ENCODE measurements around the gene RHBDL2. TPM values are rescaled to one million over a fixed set of nuclear protein-coding genes. Genes with fewer than 3 reads are reported as not detected.
"Not testable (repeated sequence)": the region's sequence is repeated elsewhere in the genome, so short reads cannot be mapped to it uniquely, and the experiment has no call there.

The RHBDL2 gene
- total RNA-seq, 1 donor from 2014 or later, result 0.32 TPM

DNA sequence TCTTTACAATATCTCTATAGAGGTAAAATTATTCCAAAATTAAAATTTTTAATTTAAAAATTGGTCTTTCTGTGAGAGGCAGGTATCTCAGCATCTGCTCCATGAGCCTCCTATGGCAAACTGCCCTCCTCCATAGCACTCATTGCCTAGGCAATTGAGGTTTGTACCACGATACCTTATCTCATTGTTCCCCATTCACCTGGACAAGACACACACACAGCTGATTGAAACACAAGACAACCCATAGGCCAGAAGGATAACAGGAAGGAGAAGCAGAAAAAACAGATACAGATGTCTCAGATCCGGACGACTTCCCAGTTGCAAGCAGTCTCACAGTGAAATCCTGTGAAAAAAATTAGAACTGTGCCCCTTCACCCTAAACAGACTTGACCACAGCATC, 24.3 kb downstream of the RHBDL2 start:
- Histone ChIP-seq H3K27ac (no peak overlapping the region), H3K36me3 (no peaks in the 10 kb centered on the region), H3K27me3 (ENCODE audit: low read depth) (no peaks in the 10 kb centered on the region), H3K4me3 (no peak overlapping the region), H3K9me3 (no peaks in the 10 kb centered on the region), H3K4me1 (no peaks in the 10 kb centered on the region)
- intact Hi-C loops (cut with DNase I), result no loop called here
- no peak for DNase-seq
- TF ChIP-seq, protein P1, sequence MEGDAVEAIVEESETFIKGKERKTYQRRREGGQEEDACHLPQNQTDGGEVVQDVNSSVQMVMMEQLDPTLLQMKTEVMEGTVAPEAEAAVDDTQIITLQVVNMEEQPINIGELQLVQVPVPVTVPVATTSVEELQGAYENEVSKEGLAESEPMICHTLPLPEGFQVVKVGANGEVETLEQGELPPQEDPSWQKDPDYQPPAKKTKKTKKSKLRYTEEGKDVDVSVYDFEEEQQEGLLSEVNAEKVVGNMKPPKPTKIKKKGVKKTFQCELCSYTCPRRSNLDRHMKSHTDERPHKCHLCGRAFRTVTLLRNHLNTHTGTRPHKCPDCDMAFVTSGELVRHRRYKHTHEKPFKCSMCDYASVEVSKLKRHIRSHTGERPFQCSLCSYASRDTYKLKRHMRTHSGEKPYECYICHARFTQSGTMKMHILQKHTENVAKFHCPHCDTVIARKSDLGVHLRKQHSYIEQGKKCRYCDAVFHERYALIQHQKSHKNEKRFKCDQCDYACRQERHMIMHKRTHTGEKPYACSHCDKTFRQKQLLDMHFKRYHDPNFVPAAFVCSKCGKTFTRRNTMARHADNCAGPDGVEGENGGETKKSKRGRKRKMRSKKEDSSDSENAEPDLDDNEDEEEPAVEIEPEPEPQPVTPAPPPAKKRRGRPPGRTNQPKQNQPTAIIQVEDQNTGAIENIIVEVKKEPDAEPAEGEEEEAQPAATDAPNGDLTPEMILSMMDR (IDR thresholded peaks at IDR 0.05), result no peak
- no peak for ATAC-seq

DNA sequence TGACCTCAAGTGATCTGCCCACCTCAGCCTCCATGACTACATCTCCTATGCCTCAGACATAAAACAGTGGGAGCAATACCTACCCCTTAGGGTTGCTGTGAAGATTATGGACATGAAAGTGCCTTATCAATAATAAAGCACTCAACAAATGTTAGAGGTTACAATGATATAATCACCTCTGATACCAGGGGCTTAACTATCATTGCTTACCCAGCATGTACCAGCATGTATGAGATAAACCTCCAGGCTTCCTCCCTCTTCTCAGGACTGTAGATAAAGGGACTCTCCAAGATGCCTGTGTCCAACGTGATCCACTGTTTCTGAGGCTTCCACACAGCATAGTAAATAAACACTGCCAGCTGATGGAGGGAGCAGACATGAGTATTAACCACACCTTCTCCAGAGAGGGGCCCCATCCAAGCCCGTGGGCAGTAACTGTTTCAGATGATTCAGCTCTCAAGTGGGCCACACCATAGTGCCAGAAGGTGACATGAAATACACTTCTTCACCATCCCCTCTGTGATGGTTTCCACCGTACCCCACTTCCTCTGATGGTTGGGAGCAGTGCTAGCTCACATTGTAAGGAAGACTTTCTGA, 26.2 kb downstream of the RHBDL2 start:
- no peaks in the 10 kb centered on the region for H3K27me3 ChIP-seq (ENCODE audit: low read depth)
- DNase-seq, result no peak
- H3K9me3 ChIP-seq, result no peaks in the 10 kb centered on the region
- intact Hi-C loops (cut with DNase I), result no loop called here
- no peaks in the 10 kb centered on the region for H3K36me3 ChIP-seq
- H3K4me3 ChIP-seq, result no peak overlapping the region
- H3K4me1 ChIP-seq, result no peaks in the 10 kb centered on the region
- no peak for ATAC-seq
- H3K27ac ChIP-seq, result no peak overlapping the region
- TF ChIP-seq, protein P1 (IDR thresholded peaks at IDR 0.05), result no peak

DNA sequence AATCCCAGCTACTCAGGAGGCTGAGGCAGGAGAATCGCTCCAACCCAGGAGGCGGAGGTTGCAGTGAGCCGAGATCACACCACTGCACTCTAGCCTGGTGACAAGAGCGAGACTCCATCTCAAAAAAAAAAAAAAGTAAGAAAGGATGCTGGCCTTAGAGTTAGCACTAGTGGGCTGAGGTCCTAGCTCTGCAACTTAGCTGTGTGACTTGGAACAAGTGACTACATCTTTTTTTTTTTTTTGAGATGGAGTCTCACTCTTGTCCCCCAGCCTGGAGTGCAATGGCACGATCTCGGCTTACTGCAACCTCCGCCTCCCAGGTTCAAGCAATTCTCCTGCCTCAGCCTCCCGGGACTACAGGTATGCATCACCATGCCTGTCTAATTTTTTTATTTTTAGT, 26.7 kb downstream of the RHBDL2 start:
- intact Hi-C loops (cut with DNase I); ATAC-seq; H3K36me3 ChIP-seq; H3K27me3 ChIP-seq (ENCODE audit: low read depth); H3K4me1 ChIP-seq; H3K4me3 ChIP-seq; H3K27ac ChIP-seq; H3K9me3 ChIP-seq; DNase-seq: not testable (repeated sequence)

DNA sequence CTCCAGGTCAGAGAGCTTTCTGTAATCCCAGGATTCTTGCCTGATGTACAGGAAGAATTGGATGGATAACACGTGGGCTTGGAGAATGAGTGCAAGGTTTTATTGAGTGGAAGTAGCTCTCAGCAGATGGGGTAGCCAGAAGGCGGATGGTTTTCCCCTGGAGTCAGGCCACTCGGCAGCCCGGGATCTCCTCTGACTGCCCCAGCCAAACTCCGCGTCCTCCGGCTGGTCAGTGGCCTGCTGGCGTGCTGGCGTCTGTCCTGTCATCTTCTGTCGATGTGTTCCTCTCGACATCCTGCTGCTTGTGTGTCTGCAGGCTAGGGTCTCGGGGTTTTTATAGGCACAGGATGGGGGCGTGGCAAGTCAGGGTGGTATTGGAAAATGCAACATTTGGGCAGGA, 32.8 kb downstream of the RHBDL2 start:
- Histone ChIP-seq H3K27ac (no peak overlapping the region), H3K4me3 (no peak overlapping the region), H3K36me3 (no peaks in the 10 kb centered on the region), H3K9me3 (peaks cover 11% of the 10 kb centered on the region), H3K4me1 (no peaks in the 10 kb centered on the region), H3K27me3 (ENCODE audit: low read depth) (no peaks in the 10 kb centered on the region)
- DNase-seq (no peak), ATAC-seq (no peak)
- TF ChIP-seq, protein P1 (IDR thresholded peaks at IDR 0.05), result no peak
- intact Hi-C loops (cut with DNase I), result no loop called here

DNA sequence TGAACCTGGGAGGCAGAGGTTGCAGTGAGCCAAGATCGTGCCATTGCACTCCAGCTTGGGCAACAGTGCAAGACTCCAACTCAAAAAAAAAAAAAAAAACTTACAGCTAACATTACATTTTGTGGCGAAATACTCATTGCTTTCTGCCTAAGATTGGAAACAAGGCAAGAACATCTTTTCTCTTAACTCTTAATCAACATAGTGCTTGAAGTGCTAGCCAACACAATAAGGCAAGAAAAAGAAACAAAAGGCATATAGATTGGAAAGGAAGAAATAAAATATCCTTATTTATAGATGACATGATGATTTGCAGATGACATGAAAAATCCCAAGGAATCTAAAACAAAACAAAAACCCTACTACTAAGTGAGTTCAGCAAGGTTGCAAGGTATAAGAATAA, 35.6 kb downstream of the RHBDL2 start:
- no peak for ATAC-seq
- H3K9me3 ChIP-seq, result peaks cover 11% of the 10 kb centered on the region
- TF ChIP-seq, protein P1 (IDR thresholded peaks at IDR 0.05), result no peak
- H3K4me3 ChIP-seq, result no peak overlapping the region
- no peaks in the 10 kb centered on the region for H3K4me1 ChIP-seq
- DNase-seq, result no peak
- intact Hi-C loops (cut with DNase I), result no loop called here
- no peaks in the 10 kb centered on the region for H3K36me3 ChIP-seq
- H3K27ac ChIP-seq, result no peak overlapping the region
- H3K27me3 ChIP-seq (ENCODE audit: low read depth), result no peaks in the 10 kb centered on the region

DNA sequence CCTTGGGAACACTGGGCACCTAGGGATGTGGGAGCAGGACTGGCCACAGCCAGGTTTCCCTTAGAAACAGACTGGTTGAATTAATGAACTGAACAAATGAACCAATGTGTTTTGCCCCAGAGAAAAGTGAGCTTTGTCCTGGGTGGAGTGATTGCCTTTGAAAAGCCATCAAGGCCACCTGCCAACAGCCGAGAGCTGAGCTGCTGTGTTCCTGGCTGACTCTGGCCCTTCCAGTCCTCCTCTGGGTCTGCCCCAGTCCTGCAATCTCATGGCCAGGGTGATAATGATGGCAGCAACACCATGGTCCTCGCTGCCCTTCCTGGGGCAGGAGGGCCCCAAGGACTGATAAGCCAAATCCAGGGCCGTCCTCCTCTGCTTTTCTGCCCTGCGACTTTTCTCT, 42.1 kb downstream of the RHBDL2 start:
- ATAC-seq (no peak), DNase-seq (no peak)
- no peak overlapping the region for H3K4me3 ChIP-seq
- no peak overlapping the region for H3K27ac ChIP-seq
- H3K36me3 ChIP-seq, result no peaks in the 10 kb centered on the region
- no peaks in the 10 kb centered on the region for H3K27me3 ChIP-seq (ENCODE audit: low read depth)
- TF ChIP-seq, protein P1 (IDR thresholded peaks at IDR 0.05), result no peak
- intact Hi-C loops (cut with DNase I), result no loop called here
- H3K9me3 ChIP-seq, result no peaks in the 10 kb centered on the region
- H3K4me1 ChIP-seq, result no peaks in the 10 kb centered on the region
